A673 (cell line): ENCODE data around the gene UGT1A7.

ENCODE experiments used
- CTCF ChIP-seq: fragments of 300-800, 200-600 bp; sonication (generic); conservative IDR thresholded peaks from 2 replicates; pipeline ENCODE4 v1.5.1; 2017; ENCODE audit warnings: low read depth, mild to moderate bottlenecking, antibody characterized with exemption, low read length, moderate library complexity, mixed read lengths
- EZH2 ChIP-seq: fragments of 200-600 bp; sonication (generic); IDR thresholded peaks from 2 replicates; pipeline ENCODE4 v1.6.1; 2017; ENCODE audit warnings: borderline replicate concordance, low read depth, mild to moderate bottlenecking, mixed read lengths, antibody characterized with exemption, low read length; ENCODE audit not compliant: poor library complexity, severe bottlenecking

GRCh38 chr2:233811732-233812131 is 130.0 kb downstream of the UGT1A7 start:
- TF ChIP-seq CTCF (no peak), EZH2 (no peak)
